Measurements from ENCODE around the gene HORMAD1. TPM values are rescaled to one million over a fixed set of nuclear protein-coding genes. Genes with fewer than 3 reads are reported as not detected.

Gene HORMAD1
- polyA plus RNA-seq, 1 donor from 2014 or later = not detected

- TF ChIP-seq EP300 (conservative IDR thresholded peaks at IDR 0.05; ENCODE audit: poor library complexity, severe bottlenecking) (no peak), SMC3 (conservative IDR thresholded peaks at IDR 0.05; ENCODE audit: poor library complexity) (no peak), CTCF (IDR thresholded peaks at IDR 0.05; ENCODE audit: poor library complexity, severe bottlenecking) (no peak), POLR2AphosphoS5 (IDR thresholded peaks at IDR 0.05) (no peak), EZH2 (IDR thresholded peaks at IDR 0.05; ENCODE audit: borderline replicate concordance, insufficient read depth, low read length, poor library complexity, severe bottlenecking) (no peak), RAD21 (conservative IDR thresholded peaks at IDR 0.05) (no peak)
- Histone ChIP-seq H3K4me3 (ENCODE audit: low read length) (no peak overlapping the region), H4K20me1 (ENCODE audit: insufficient read depth) (no peaks in the 10 kb centered on the region), H2AFZ (ENCODE audit: low read depth, low read length) (no peak overlapping the region), H3K27ac (ENCODE audit: low read length) (no peak overlapping the region), H3F3A (ENCODE audit: insufficient read depth, low read length, poor library complexity, severe bottlenecking) (no peaks in the 10 kb centered on the region), H3K36me3 (ENCODE audit: insufficient read depth, low read length) (no peaks in the 10 kb centered on the region), H3K4me2 (ENCODE audit: low read length) (no peak overlapping the region), H3K9me2 (ENCODE audit: insufficient read depth, low read length) (no peaks in the 10 kb centered on the region), H3K9me3 (ENCODE audit: low read length) (no peaks in the 10 kb centered on the region), H3K27me3 (ENCODE audit: insufficient read depth, low read depth, low read length) (no peaks in the 10 kb centered on the region), H3K79me2 (replicated peaks; ENCODE audit: insufficient read depth, low read length) (no peaks in the 10 kb centered on the region), H3K9ac (ENCODE audit: low read length) (no peak overlapping the region)
Observed at GRCh38 chr1:150683914-150684313, 36.8 kb downstream of the HORMAD1 start.

- no peaks in the 10 kb centered on the region for H4K20me1 ChIP-seq (ENCODE audit: insufficient read depth)
- no peak overlapping the region for H3K4me3 ChIP-seq (ENCODE audit: low read length)
- H3K9me3 ChIP-seq (ENCODE audit: low read length) = no peaks in the 10 kb centered on the region
- H2AFZ ChIP-seq (ENCODE audit: low read depth, low read length) = no peak overlapping the region
- H3K79me2 ChIP-seq (replicated peaks; ENCODE audit: insufficient read depth, low read length) = no peaks in the 10 kb centered on the region
- no peaks in the 10 kb centered on the region for H3K27me3 ChIP-seq (ENCODE audit: insufficient read depth, low read depth, low read length)
- H3K27ac ChIP-seq (ENCODE audit: low read length) = no peak overlapping the region
- no peak overlapping the region for H3K4me2 ChIP-seq (ENCODE audit: low read length)
- TF ChIP-seq EP300 (conservative IDR thresholded peaks at IDR 0.05; ENCODE audit: poor library complexity, severe bottlenecking) = no peak
- TF ChIP-seq EZH2 (IDR thresholded peaks at IDR 0.05; ENCODE audit: borderline replicate concordance, insufficient read depth, low read length, poor library complexity, severe bottlenecking) = no peak
- no peak for TF ChIP-seq REST (IDR thresholded peaks at IDR 0.05; ENCODE audit: borderline replicate concordance)
- TF ChIP-seq MXI1 (conservative IDR thresholded peaks at IDR 0.05; ENCODE audit: poor library complexity, severe bottlenecking) = no peak
- no peak for TF ChIP-seq SMC3 (conservative IDR thresholded peaks at IDR 0.05; ENCODE audit: poor library complexity)
- no peak for TF ChIP-seq TAF1 (IDR thresholded peaks at IDR 0.05; ENCODE audit: low read depth)
- TF ChIP-seq CTCF (IDR thresholded peaks at IDR 0.05; ENCODE audit: poor library complexity, severe bottlenecking) = no peak
- H3F3A ChIP-seq (ENCODE audit: insufficient read depth, low read length, poor library complexity, severe bottlenecking) = no peaks in the 10 kb centered on the region
- no peaks in the 10 kb centered on the region for H3K9me2 ChIP-seq (ENCODE audit: insufficient read depth, low read length)
- no peaks in the 10 kb centered on the region for H3K36me3 ChIP-seq (ENCODE audit: insufficient read depth, low read length)
- no peak overlapping the region for H3K9ac ChIP-seq (ENCODE audit: low read length)
Observed at GRCh38 chr1:150678988-150679387, 41.7 kb downstream of the HORMAD1 start.

Measured in neural cell (in vitro differentiated cells).